ENCODE results near the gene SYF2. TPM values are rescaled to one million over a fixed set of nuclear protein-coding genes. Genes with fewer than 3 reads are reported as not detected.

Gene SYF2
- total RNA-seq, 2 experiments from 2014 or later, result 29.9 to 36.5 TPM

DNA sequence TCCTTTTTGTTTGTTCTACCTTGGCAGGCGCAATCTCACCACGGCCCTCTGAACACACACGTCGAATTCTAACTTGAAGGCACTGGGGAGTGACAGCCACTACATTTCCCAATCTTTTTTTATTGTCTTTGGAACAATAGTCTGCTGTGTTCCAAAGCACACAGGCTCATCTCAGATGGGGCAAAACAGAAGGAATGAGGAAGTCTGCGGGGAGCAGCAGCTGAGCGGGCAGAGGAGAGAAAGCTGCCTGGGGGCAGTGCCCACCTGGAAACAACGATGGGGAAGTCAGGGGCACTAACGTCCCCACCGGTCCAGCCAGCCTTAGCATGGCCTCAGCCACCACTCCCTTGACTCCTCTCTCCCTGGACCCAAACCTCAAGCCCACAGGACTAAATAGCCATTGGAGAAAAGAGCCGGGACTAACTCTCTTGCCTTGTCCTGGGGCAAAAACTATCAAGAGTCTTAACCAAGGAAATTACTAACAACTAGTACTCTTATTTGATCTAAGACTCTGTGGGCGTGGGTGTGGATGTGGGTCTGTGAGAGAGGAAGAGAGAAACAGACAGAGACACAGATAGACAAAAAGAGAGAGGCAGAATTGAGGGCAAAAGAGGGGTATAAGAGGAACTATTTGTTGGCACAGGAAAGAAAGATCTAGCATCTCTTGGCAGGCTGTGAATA lies 34.2 kb downstream of the SYF2 start:
- TF ChIP-seq, protein P1, sequence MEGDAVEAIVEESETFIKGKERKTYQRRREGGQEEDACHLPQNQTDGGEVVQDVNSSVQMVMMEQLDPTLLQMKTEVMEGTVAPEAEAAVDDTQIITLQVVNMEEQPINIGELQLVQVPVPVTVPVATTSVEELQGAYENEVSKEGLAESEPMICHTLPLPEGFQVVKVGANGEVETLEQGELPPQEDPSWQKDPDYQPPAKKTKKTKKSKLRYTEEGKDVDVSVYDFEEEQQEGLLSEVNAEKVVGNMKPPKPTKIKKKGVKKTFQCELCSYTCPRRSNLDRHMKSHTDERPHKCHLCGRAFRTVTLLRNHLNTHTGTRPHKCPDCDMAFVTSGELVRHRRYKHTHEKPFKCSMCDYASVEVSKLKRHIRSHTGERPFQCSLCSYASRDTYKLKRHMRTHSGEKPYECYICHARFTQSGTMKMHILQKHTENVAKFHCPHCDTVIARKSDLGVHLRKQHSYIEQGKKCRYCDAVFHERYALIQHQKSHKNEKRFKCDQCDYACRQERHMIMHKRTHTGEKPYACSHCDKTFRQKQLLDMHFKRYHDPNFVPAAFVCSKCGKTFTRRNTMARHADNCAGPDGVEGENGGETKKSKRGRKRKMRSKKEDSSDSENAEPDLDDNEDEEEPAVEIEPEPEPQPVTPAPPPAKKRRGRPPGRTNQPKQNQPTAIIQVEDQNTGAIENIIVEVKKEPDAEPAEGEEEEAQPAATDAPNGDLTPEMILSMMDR (conservative IDR thresholded peaks at IDR 0.05; ENCODE audit: low read length), result no peak
- POLR2A ChIA-PET, result no interaction called here
- no peaks in the 10 kb centered on the region for H3K9me2 ChIP-seq (ENCODE audit: insufficient read depth, low read length)
- H3K9me3 ChIP-seq (ENCODE audit: low read length), result no peaks in the 10 kb centered on the region
- no peaks in the 10 kb centered on the region for H3K79me2 ChIP-seq (ENCODE audit: insufficient read depth, low read depth, low read length)
- no peak overlapping the region for H3K4me2 ChIP-seq (ENCODE audit: low read length)
- no peak overlapping the region for H3K27ac ChIP-seq (ENCODE audit: low read depth, low read length, poor library complexity, severe bottlenecking)
- CTCF ChIA-PET (ENCODE audit: unreplicated experiment), result no interaction called here
- H2AFZ ChIP-seq (ENCODE audit: low read length), result no peak overlapping the region
- intact Hi-C loops (cut with micrococcal nuclease; ENCODE audit: unreplicated experiment), result no loop called here
- no TSS peak for BruUV-seq (replicated peaks)
- no peaks in the 10 kb centered on the region for H3K36me3 ChIP-seq (ENCODE audit: insufficient read depth, low read length)
- DNase-seq (ENCODE audit: low spot score), result no peak
- H4K20me1 ChIP-seq (ENCODE audit: insufficient read depth, low read length), result no peaks in the 10 kb centered on the region
- H3K4me1 ChIP-seq (ENCODE audit: insufficient read depth, low read length, poor library complexity, severe bottlenecking), result no peaks in the 10 kb centered on the region
- no peak overlapping the region for H3K4me3 ChIP-seq (ENCODE audit: low read depth, low read length, poor library complexity, severe bottlenecking)

DNA sequence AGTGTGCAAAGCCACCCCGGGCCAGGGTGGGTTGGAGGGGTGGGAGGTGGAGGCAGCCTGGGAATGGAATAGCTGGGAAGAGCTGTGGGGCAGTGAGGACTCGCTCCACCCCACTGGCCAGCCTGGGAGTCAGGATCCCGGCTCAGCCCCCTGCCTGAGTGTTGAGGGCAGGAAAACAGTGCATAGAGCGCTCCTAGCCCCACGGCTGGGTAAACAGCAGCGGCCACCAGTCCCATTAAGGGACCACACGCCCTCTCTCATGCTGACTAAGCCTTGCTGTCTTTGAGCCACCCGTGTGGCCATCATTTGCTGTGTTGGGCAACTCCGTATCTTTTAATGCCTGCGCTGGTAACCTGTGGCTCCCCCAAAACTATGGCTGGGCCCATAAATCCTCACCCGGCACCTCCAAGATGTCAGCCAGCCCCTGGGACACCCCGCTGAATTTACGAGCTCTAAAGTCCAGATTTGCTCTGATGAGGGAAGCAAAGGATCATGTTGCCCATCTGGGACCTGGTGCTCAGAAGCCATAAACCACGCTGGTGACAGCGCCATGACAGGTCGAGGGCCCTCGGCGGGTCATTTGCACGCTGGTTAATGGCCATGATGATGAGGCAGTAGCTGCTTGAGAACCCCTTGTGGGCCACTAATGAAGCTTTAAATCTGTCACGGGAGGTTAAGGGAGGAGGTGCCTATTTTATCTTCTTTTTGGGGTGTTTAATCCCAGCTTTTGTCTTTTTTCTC lies 34.9 kb downstream of the SYF2 start:
- Histone ChIP-seq H2AFZ (ENCODE audit: low read length) (no peak overlapping the region), H3K4me1 (ENCODE audit: insufficient read depth, low read length, poor library complexity, severe bottlenecking) (no peaks in the 10 kb centered on the region)
- no peak for DNase-seq (ENCODE audit: low spot score)

DNA sequence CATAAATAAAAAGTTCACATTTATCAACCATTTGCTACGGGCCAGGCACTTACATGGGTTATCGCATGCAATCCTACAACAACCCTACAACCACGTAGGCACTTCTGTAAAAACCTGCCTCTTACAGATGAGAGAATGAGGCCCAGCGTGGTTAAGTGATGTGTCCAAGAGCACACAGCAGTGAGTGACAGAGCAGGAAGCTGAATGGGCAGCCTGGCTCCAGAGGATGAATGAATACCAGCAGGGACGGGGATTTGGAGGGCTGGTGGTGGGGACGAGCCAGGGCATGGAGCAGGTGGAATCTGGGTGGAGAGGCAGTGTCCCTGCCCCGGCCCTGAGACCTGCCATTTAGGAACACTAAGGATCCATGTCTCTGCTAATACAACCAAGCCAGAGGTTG lies 35.5 kb downstream of the SYF2 start:
- no peak overlapping the region for H2AFZ ChIP-seq (ENCODE audit: low read length)
- H3K27ac ChIP-seq (ENCODE audit: low read depth, low read length, poor library complexity, severe bottlenecking), result no peak overlapping the region
- CTCF ChIA-PET (ENCODE audit: unreplicated experiment), result no interaction called here
- BruUV-seq (replicated peaks), result no TSS peak
- no peak overlapping the region for H3K4me3 ChIP-seq (ENCODE audit: low read depth, low read length, poor library complexity, severe bottlenecking)
- POLR2A ChIA-PET, result no interaction called here
- intact Hi-C loops (cut with micrococcal nuclease; ENCODE audit: unreplicated experiment), result no loop called here
- no peak overlapping the region for H3K4me2 ChIP-seq (ENCODE audit: low read length)
- DNase-seq (ENCODE audit: low spot score), result no peak
- H3K9me3 ChIP-seq (ENCODE audit: low read length), result no peaks in the 10 kb centered on the region
- no peaks in the 10 kb centered on the region for H3K36me3 ChIP-seq (ENCODE audit: insufficient read depth, low read length)
- no peaks in the 10 kb centered on the region for H3K4me1 ChIP-seq (ENCODE audit: insufficient read depth, low read length, poor library complexity, severe bottlenecking)
- no peaks in the 10 kb centered on the region for H3K9me2 ChIP-seq (ENCODE audit: insufficient read depth, low read length)
- no peaks in the 10 kb centered on the region for H4K20me1 ChIP-seq (ENCODE audit: insufficient read depth, low read length)
- TF ChIP-seq, protein P1 (conservative IDR thresholded peaks at IDR 0.05; ENCODE audit: low read length), result no peak
- TF ChIP-seq EZH2phosphoT487 (IDR thresholded peaks at IDR 0.05; ENCODE audit: borderline replicate concordance, low read depth, low read length), result no peak
- H3K79me2 ChIP-seq (ENCODE audit: insufficient read depth, low read depth, low read length), result no peaks in the 10 kb centered on the region

More for the DNA sequence above, 34.9 kb downstream of the SYF2 start:
- Histone ChIP-seq H3K9me2 (ENCODE audit: insufficient read depth, low read length) (no peaks in the 10 kb centered on the region), H3K4me3 (ENCODE audit: low read depth, low read length, poor library complexity, severe bottlenecking) (no peak overlapping the region), H3K79me2 (ENCODE audit: insufficient read depth, low read depth, low read length) (no peaks in the 10 kb centered on the region), H3K9me3 (ENCODE audit: low read length) (no peaks in the 10 kb centered on the region), H3K36me3 (ENCODE audit: insufficient read depth, low read length) (no peaks in the 10 kb centered on the region), H3K27ac (ENCODE audit: low read depth, low read length, poor library complexity, severe bottlenecking) (no peak overlapping the region), H3K4me2 (ENCODE audit: low read length) (no peak overlapping the region), H4K20me1 (ENCODE audit: insufficient read depth, low read length) (no peaks in the 10 kb centered on the region)
- ChIA-PET POLR2A (no interaction called here), CTCF (ENCODE audit: unreplicated experiment) (no interaction called here)
- intact Hi-C loops (cut with micrococcal nuclease; ENCODE audit: unreplicated experiment), result no loop called here
- TF ChIP-seq EZH2phosphoT487 (IDR thresholded peaks at IDR 0.05; ENCODE audit: borderline replicate concordance, low read depth, low read length), result no peak
- TF ChIP-seq, protein P1 (conservative IDR thresholded peaks at IDR 0.05; ENCODE audit: low read length), result no peak
- no TSS peak for BruUV-seq (replicated peaks)
